ENCODE results near the gene KIRREL3. TPM values are rescaled to one million over a fixed set of nuclear protein-coding genes. Genes with fewer than 3 reads are reported as not detected.

The KIRREL3 gene
- total RNA-seq, 2 experiments from 2014 or later: not detected

Small RNAs within 50 kb of the gene (microRNA-seq; reads per million reads assigned to microRNA genes)
- gene MIR3167: not detected

All from activated CD8-positive, alpha-beta T cell treated with anti-CD3 and anti-CD28 coated beads, Interleukin-2, amount 10 ng/mL, durations not matched to agents 7 days and 5 days (primary cell).